NCI-H2171 (cell line): ENCODE measurements around the gene LRRK1.

Experiments
- DNase-seq: peaks from one replicate; lab custom pipeline; 2025; lab: John Stamatoyannopoulos, UW

The LRRK1 gene

GRCh38 chr15:100914876-100915275 lies 4.3 kb upstream of the LRRK1 start:
- DNase-seq, result no peak

- DNase-seq, result peak; percentile 86
These were observed 995 bp upstream of the LRRK1 start for GRCh38 chr15:100918034-100918689.

DNA sequence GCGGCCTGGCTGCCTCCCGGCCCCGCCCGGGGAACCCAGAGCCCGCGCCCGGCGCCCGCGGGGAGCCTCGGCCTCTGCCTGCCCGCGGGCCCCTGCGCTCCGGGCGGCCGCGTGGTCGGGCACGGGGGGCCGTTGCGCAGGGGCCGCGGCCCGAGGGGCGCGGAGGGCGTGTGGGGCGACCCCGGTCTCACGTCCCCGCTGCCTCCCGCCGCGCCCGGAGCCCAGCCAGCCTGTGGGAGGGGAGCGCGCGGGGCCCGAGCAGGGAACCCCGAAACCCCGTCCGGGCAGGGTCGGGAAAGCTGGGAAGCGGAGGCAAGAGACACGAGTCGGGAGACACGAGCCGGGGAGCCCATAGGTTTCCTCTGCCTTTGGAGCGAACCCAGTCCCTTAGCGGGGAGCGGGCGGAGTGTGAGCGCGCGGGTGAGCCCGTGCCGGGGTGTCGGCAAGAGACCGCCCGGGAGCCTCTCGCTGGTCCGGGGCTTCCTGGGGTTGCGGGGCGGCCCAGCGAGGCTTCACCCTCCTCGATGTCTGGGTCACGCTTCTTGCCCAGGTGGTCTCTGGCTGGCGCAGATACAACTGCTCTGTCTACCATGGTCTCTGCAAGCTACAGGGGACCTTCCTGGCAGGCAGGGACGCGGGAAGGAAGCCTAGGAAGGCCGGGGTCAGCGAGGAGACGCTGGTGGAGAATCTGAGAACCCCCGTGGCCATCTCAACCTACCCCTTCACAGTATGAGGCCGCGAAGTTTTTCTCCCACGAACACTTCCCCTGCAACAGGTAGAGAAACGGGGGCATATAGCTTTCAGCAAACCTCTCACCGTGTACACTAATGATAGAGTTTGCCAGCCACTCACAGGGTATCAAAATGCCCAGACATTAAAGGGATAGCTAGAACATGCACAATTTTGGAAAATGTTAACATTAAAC lies 586 bp downstream of the LRRK1 start:
- peak; percentile 44 for DNase-seq

- no peak for DNase-seq
These were observed 1.5 kb downstream of the LRRK1 start for GRCh38 chr15:100920516-100921135.

GRCh38 chr15:100922192-100923040 lies 3.3 kb downstream of the LRRK1 start:
- DNase-seq, result no peak

GRCh38 chr15:100923076-100923475 lies 3.9 kb downstream of the LRRK1 start:
- no peak for DNase-seq

GRCh38 chr15:100923902-100924301 lies 4.7 kb downstream of the LRRK1 start:
- no peak for DNase-seq

GRCh38 chr15:100924436-100924835 lies 5.3 kb downstream of the LRRK1 start:
- no peak for DNase-seq

DNA sequence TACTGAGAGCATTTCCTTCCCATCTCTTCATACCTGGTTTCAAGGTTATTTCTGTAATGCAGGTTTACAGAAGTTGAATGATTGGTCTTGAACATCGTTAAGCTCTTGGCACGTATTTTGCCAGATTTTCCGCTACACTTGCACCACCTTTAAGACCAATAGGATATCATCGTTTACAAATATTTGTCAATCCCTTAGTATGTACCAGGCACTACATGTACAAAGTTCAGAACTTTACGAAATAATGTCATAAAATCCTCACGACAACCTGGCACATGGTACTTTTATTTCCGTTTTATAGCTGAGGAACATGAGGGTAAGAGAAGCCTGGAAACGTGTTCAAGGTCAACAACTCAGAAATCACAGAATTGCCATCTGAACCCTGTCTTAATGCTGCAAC lies 6.3 kb downstream of the LRRK1 start:
- no peak for DNase-seq

DNA sequence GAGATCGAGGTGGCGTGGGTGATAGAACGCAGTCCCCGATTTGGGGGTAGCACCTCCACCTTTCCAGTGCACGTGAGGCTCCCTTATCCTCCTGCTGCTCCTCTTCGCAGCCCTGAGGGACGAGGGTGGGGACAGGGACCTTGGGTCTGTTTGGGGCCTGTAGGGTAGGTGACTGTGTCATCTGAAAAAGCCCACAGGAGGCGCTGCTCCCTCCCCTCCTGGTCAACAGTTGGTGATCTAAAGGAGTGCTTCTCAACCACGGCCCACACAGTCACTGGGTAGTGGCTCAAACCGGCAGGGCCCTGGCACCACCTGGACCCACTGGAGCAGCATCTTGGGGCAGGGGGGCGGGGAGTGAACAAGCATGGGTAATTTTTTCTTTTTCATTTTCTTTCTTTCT lies 7.1 kb downstream of the LRRK1 start:
- DNase-seq, result no peak

GRCh38 chr15:100926971-100927756 lies 8.0 kb downstream of the LRRK1 start:
- no peak for DNase-seq

- no peak for DNase-seq
These were observed 9.6 kb downstream of the LRRK1 start for GRCh38 chr15:100928632-100929280.

- peak; percentile 29 for DNase-seq
These were observed 10.5 kb downstream of the LRRK1 start for GRCh38 chr15:100929641-100930042.

- DNase-seq, result no peak
These were observed 11.2 kb downstream of the LRRK1 start for GRCh38 chr15:100930306-100930848.

DNA sequence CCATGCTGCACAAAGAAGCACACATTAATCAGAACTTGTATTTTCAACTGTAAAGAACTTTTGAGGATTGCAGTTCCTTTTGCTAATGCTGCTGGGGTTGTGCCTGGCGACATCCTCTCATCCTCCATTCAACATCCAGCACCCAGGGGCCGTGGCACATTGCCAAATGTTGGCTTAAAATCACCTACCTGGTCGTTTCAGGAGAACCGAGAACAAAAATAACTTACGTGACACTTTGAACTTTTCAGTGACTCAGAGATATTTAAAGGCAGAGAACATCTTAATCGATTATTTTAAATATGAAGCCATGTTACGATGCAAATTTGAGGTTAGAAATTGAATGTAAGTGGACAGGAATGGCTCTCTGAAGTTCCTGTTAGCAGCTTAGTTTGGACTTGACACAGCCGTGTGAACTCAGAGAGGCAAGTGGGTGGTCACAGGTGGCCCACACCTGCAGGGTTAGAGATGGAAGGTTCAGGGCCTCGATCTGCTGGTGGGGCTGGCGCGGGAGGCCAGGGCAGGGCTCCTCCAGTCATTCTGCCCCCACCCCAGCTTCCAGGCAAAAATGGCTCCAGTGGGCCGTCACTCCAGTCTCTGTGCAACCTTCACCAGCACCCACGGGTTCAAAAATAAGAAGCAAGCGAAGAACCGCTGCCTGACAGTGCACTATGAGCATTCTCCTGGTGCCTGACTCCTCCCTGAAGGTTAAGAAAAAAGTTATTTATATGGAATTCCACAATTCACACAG lies 12.2 kb downstream of the LRRK1 start:
- no peak for DNase-seq

GRCh38 chr15:100932676-100933348 lies 13.7 kb downstream of the LRRK1 start:
- no peak for DNase-seq

GRCh38 chr15:100934166-100934565 lies 15.0 kb downstream of the LRRK1 start:
- no peak for DNase-seq

- DNase-seq, result no peak
These were observed 15.6 kb downstream of the LRRK1 start for GRCh38 chr15:100934726-100935125.

GRCh38 chr15:100937171-100937570 lies 18.0 kb downstream of the LRRK1 start:
- DNase-seq, result no peak
